Gastroesophageal sphincter (tissue), 4 donors: ENCODE data around the gene SRP68. TPM values are rescaled to one million over a fixed set of nuclear protein-coding genes. Genes with fewer than 3 reads are reported as not detected.

Source experiments
- ATAC-seq: fragments of 150-250 bp; one replicate; pipeline ENCODE4 v1.9.1; 2016; ENCODE audit warnings: mild to moderate bottlenecking, moderate library complexity
- H3K27ac ChIP-seq, 4 donors: fragments of 200-600 bp; sonication (generic) in 3 of 4; 1 replicate in 3 of 4; 2 replicates in 1 of 4; pipeline ENCODE4 v1.5.1; 2016 to 2019
- H3K27me3 ChIP-seq: fragments of 200-600 bp; sonication (generic); one replicate; pipeline ENCODE4 v1.5.1; 2019
- H3K36me3 ChIP-seq, 2 donors: fragments of 200-600 bp; sonication (generic); one replicate each; pipeline ENCODE4 v1.5.1; 2019; ENCODE audit warnings: control low read depth in 1 of 2
- H3K4me1 ChIP-seq, 3 donors: fragments of 200-600 bp; sonication (generic); 1 replicate in 2 of 3; 2 replicates in 1 of 3; pipeline ENCODE4 v1.5.1; 2016 to 2019; ENCODE audit warnings: control low read depth in 2 of 3
- H3K4me3 ChIP-seq, 2 donors: fragments of 200-600 bp; sonication (generic); one replicate each; pipeline ENCODE4 v1.5.1; 2019; ENCODE audit warnings: mild to moderate bottlenecking in 1 of 2, moderate library complexity in 1 of 2
- H3K9me3 ChIP-seq, 3 donors: fragments of 200-600 bp; sonication (generic); one replicate each; pipeline ENCODE4 v1.5.1; 2017 to 2019; ENCODE audit warnings: control low read depth in 2 of 3
- CTCF ChIP-seq, 4 experiments: fragments of 200-600 bp in 2 of 4; fragments of 450-650 bp in 2 of 4; sonication (generic) in 1 of 4; IDR thresholded peaks; one replicate each; pipeline ENCODE4 v1.5.1; 2017 to 2019; ENCODE audit warnings: antibody characterized with exemption in 4 of 4, mild to moderate bottlenecking in 2 of 4, moderate library complexity in 2 of 4
- EP300 ChIP-seq: sonication (generic); formaldehyde crosslinking; IDR thresholded peaks from one replicate; pipeline ENCODE4 v1.6.1; 2017; ENCODE audit warnings: antibody characterized with exemption, mild to moderate bottlenecking
- POLR2A ChIP-seq, 2 donors: fragments of 450-650 bp; IDR thresholded peaks; one replicate each; pipeline ENCODE4 v1.6.1; 2017; ENCODE audit warnings: antibody characterized with exemption in 2 of 2, mild to moderate bottlenecking in 2 of 2, moderate library complexity in 1 of 2
- POLR2AphosphoS5 ChIP-seq: sonication (generic); formaldehyde crosslinking; IDR thresholded peaks from one replicate; pipeline ENCODE4 v1.6.1; 2017; ENCODE audit warnings: antibody characterized with exemption
- WGBS, 2 donors: methylation state at CpG; one replicate each; pipeline ENCODE4 v1.1.5; 2018; ENCODE audit warnings: low coverage in 1 of 2; 5-methylcytosine and 5-hydroxymethylcytosine counted together
- small RNA-seq, 4 donors: library from RNA; depleted of rRNA; stranded (forward); fragments of <200 nt; gene quantifications; one replicate each; pipeline ENCODE3, GENCODE V24; 2016
- total RNA-seq, 4 donors: library from RNA; depleted of rRNA; stranded (reverse); fragments of >200 nt; gene quantifications; one replicate each; pipeline ENCODE4 v1.1.0, GENCODE V29; 2016

Gene SRP68
- total RNA-seq, 4 donors from 2014 or later: 43.0 to 63.8 (median 48.7) TPM

GRCh38 chr17:75991396-75991795 is 80.9 kb downstream of the SRP68 start:
- H3K36me3 ChIP-seq: peaks cover 0 to 55% of the 10 kb centered on the region in 2 donors
- no peak overlapping the region for H3K27ac ChIP-seq
- 80 to 89% methylated on average over 2 to 3 of the region's 9 CpGs for WGBS, 2 donors
- TF ChIP-seq POLR2AphosphoS5 (no peak), POLR2A (IDR thresholded peaks at IDR 0.05) (no peak), EP300 (no peak), CTCF (IDR thresholded peaks at IDR 0.05) (no peak)
- no peaks in the 10 kb centered on the region for H3K27me3 ChIP-seq
- no peak overlapping the region for H3K4me3 ChIP-seq
- no peaks in the 10 kb centered on the region for H3K4me1 ChIP-seq
- no peaks in the 10 kb centered on the region for H3K9me3 ChIP-seq
- ATAC-seq: no peak

Small RNA genes lying within 50 kb of the gene (small RNA-seq; reads per million reads assigned to genes)
- gene MIR6868: 0 reads per million in 4 donors

Other genes starting within 250 kb of the SRP68 start
- 10 to 100 TPM in 1 of 4 donors, 1 to 10 TPM in 3; 2.6 to 10.8 (median 5.6) TPM for gene UNC13D, start 228.1 kb downstream of the SRP68 start, total RNA-seq
- gene WBP2, start 217.2 kb downstream of the SRP68 start, total RNA-seq: 10 to 100 TPM; 50.0 to 83.9 (median 57.6) TPM
- 100 to 1,000 TPM in 1 of 4 donors, 10 to 100 TPM in 3; 21.0 to 146 (median 40.8) TPM for gene TRIM47, start 193.9 kb downstream of the SRP68 start, total RNA-seq
- gene TRIM65, start 175.6 kb downstream of the SRP68 start, total RNA-seq: 10 to 100 TPM; 18.7 to 34.4 (median 31.2) TPM
- 10 to 100 TPM; 18.4 to 69.6 (median 44.3) TPM for gene MRPL38, start 167.6 kb downstream of the SRP68 start, total RNA-seq
- gene FBF1, start 131.5 kb downstream of the SRP68 start, total RNA-seq: 10 to 100 TPM in 1 of 4 donors, 1 to 10 TPM in 3; 4.6 to 20.2 (median 7.7) TPM
- gene ACOX1, start 93.4 kb downstream of the SRP68 start, total RNA-seq: 10 to 100 TPM; 45.9 to 63.4 (median 54.2) TPM
- gene TEN1, start 93.3 kb downstream of the SRP68 start, total RNA-seq: 10 to 100 TPM in 1 of 4 donors, 1 to 10 TPM in 3; 6.7 to 12.8 (median 7.9) TPM
- gene CDK3, start 71.7 kb downstream of the SRP68 start, total RNA-seq: 1 to 10 TPM in 3 of 4 donors, not detected in 1; 1.2 to 5.6 (median 2.3) TPM
- gene EVPL, start 45.2 kb downstream of the SRP68 start, total RNA-seq: 1 to 10 TPM; 1.3 to 6.1 (median 3.1) TPM
- not detected for gene GALR2, start 2.3 kb upstream of the SRP68 start, total RNA-seq
- not detected for gene ZACN, start 6.7 kb upstream of the SRP68 start, total RNA-seq
- 100 to 1,000 TPM in 1 of 4 donors, 10 to 100 TPM in 3; 69.3 to 107 (median 83.9) TPM for gene EXOC7, start 31.3 kb upstream of the SRP68 start, total RNA-seq
- gene FOXJ1, start 68.7 kb upstream of the SRP68 start, total RNA-seq: not detected
- 1 to 10 TPM; 2.5 to 8.1 (median 3.3) TPM for gene RNF157, start 168.0 kb upstream of the SRP68 start, total RNA-seq
- gene UBALD2, start 192.8 kb upstream of the SRP68 start, total RNA-seq: 1 to 10 TPM; 6.1 to 8.8 (median 8.4) TPM
- gene QRICH2, start 235.8 kb upstream of the SRP68 start, total RNA-seq: 1 to 10 TPM; 1.7 to 2.7 (median 2.0) TPM